HG03045 (cell line): ENCODE data around the gene NMT1.

Experiments
- ATAC-seq: cut with Tn5 transposase; IDR thresholded peaks from one replicate; pipeline ENCODE4 v1.9.1; 2021; ENCODE audit warnings: mild to moderate bottlenecking, moderate library complexity; ENCODE audit not compliant: unreplicated experiment

Gene NMT1

GRCh38 chr17:45077643-45078042 is 16.5 kb downstream of the NMT1 start:
- no peak for ATAC-seq

DNA sequence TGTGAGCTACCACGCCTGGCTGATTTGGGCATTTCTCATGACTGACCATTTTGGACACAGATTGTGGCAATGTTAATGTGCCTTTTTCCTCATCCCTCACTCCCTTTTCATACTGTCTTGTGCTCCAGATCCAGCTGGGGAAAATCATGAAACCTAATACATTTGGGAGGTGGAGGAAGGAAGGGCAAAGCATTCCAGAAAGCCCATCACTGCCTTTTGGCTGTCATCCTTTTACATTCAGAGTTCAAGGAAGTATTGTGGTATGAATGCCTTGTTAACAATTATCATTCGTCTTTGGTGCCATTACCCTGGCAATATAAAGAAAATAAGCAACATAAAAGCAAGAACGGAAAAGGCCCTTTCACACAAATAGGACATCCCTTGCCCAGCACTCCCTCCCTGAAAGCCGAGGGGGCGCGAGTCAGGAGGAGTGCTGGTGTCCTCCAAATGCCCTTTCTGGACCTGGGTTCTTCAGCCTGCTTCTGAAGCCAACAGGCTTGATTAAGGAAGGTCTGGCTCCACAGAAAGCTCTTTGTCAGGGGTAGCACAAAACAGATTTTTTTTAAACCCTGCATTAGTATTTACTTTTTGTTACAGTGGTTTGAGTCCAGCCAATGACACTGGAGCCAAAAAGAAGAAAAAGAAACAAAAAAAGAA is 20.1 kb downstream of the NMT1 start:
- ATAC-seq, result no peak

- no peak for ATAC-seq
Observed at GRCh38 chr17:45086391-45086790, 25.3 kb downstream of the NMT1 start.

DNA sequence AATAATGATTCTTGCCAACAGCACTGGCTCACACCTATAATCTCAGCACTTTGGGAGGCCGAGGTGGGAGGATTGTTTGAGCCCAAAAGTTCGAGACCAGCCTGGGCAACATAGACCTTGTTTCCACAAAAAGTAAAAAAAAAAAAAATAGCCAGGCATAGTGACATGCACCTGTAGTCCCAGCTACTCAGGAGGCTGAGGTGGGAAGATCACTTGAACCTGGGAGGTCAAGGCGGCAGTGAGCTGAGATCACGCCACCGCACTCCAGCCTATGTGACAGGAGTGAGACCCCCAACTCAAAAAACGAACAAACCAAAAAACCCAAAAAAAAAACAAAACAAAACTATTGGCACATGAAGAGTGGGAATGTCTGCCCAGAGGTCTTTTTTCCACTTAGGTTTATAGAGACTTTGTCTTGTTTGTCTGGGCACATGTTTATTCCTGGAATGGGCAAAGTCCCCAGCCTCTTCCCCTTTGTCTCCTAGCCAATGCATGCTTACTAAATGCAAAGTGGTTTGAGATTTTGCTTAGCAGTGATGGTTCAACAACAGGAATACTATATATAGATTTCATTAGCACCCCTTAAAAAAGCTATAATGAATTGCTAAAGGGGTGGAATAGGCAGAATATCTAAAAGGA is 25.9 kb downstream of the NMT1 start:
- ATAC-seq, result no peak

GRCh38 chr17:45087504-45087975 is 26.4 kb downstream of the NMT1 start:
- no peak for ATAC-seq

DNA sequence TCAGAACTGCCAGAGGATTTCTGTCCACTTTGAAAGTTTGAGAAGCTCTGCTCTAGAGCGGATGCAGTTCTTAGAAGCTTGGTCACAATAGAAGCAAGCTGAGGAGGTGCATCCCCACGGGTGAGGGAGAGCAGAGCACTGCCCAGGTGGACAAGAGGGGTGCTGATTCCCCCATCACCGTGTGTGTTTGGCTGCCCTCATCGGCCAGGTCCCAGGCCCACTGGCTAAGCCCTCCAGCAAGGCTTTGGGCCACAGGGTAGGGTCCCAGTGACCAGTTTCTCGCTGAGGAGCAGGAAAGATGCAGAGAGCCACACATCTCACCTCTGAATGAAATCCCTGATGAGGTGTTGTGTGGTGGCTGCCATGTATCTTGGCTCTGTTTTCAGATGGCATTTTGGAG is 26.9 kb downstream of the NMT1 start:
- no peak for ATAC-seq

GRCh38 chr17:45088741-45089140 is 27.6 kb downstream of the NMT1 start:
- no peak for ATAC-seq

DNA sequence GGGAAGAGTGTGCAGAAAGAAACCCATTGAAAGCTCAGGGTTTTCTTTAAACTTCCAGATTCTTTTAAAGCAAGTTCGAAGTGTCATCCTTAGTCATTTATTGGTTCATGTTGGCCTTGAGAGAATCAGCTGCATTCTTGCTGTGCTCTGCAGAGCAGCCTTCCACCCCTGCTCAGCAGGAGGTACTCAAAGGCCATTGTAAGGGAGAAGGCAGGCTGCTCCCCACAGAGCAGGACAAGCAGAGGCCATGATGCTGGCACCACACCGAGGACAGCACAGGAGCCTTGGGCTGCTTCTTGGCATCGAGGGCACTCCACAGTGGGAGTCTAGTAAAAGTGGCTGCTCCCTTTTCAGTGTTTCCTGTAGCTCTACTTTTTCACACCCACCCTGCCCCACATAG is 29.6 kb downstream of the NMT1 start:
- no peak for ATAC-seq

GRCh38 chr17:45091778-45092425 is 30.8 kb downstream of the NMT1 start:
- ATAC-seq, result no peak

GRCh38 chr17:45092911-45093430 is 31.9 kb downstream of the NMT1 start:
- no peak for ATAC-seq

GRCh38 chr17:45093444-45094110 is 32.5 kb downstream of the NMT1 start:
- no peak for ATAC-seq

DNA sequence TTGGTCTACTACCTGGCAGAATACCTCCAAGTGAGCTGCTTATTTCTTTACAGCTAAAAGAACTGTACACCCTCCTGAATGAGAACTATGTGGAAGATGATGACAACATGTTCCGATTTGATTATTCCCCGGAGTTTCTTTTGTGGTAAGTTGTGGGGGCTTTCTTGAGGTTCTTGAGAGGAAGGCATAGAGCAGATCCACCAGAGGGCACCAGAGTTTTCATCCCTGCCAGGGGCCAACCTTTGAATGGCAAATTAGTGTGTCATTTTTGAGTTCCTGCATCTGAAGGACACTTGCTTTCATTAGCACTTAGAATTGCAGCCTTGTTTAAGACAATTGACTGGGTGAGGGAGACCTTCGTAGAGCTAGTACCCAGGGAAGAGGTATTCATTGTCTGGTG is 35.0 kb downstream of the NMT1 start:
- no peak for ATAC-seq

GRCh38 chr17:45096926-45097325 is 35.8 kb downstream of the NMT1 start:
- no peak for ATAC-seq

DNA sequence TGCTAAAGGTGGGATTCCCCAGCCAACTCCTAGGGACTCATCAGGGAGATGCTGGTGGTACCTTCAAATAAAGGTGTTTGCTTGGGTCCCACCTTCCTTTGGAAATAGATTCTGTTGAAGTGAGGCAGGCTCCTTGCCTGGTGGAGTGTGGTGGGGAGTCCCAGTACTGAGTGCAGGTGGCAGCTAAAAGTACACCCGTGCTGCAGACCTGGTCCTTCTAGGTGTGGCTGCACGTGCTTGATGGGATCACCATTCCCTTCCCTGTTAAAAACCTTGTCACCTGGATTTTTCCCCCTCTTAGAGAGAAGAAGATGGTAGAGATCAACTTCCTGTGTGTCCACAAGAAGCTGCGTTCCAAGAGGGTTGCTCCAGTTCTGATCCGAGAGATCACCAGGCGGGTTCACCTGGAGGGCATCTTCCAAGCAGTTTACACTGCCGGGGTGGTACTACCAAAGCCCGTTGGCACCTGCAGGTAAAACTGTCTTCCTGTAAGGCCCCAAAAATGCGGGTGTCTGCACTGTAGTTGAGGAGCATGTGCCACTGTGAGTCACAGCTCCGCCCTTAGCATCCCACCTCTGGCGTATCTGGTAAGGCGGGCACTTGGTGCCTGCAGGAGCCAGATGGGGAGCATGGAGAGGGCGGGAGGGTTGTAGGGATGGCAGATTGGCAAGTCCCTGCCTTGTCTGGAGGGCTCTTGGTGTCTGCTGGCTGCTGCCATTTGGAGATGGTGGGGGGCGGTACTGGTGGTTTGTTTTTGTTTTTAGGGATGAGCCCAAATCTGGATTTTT is 37.2 kb downstream of the NMT1 start:
- ATAC-seq, result no peak

GRCh38 chr17:45098869-45099616 is 37.9 kb downstream of the NMT1 start:
- ATAC-seq, result no peak

DNA sequence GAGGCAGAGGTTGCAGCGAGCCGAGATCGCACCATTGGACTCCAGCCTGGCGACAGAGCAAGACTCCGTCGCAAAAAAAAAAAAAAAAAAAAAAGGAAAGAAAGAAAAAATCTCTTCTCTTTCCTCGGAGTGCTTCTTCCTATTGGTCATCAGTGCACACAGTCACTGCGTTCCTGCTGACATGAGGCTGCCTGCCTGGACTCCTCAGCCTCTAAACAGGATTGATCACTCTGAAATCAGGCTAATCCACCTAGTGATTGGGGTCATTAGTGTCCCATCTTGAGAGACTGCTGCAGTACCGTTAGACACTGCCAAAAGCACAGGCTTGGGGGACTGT is 40.4 kb downstream of the NMT1 start:
- ATAC-seq, result no peak

- ATAC-seq, result no peak
Observed at GRCh38 chr17:45101883-45102811, 41.0 kb downstream of the NMT1 start.

DNA sequence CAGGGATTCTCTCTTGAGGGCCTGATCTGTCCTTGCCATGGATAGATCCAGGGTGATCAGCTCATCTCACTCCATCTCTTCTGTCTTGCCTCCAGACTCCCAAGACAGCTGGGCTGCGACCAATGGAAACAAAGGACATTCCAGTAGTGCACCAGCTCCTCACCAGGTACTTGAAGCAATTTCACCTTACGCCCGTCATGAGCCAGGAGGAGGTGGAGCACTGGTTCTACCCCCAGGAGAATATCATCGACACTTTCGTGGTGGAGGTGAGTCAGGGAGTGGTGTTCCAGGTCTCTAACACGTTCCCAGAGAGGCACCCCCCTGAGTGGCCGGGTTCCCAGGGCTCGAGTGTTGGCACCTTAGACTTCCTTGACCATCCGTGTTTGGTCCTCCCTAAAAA is 41.7 kb downstream of the NMT1 start:
- ATAC-seq, result no peak

DNA sequence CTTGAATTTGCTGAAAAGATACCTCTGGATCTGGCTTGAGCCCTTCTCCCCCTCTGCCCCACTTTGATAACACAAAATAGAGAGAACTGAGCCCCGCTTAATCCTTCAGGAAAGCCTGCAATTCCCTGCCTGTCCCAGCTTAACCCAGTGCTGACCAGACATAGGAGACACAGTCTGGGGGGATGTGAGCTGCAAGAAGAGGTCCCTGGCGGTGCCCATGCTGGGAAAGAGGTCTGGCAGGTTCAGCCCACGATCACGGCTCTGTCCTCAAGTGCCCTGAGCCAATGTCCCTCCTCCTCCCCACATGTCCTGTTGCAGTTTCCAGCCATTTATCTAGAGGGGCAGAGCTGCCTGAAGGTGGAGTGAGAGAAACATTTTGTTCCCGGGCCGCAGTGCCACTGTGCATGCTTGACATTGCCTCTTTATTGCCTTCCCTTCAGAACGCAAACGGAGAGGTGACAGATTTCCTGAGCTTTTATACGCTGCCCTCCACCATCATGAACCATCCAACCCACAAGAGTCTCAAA is 42.2 kb downstream of the NMT1 start:
- no peak for ATAC-seq
